ENCODE results near the gene SFN. TPM values are rescaled to one million over a fixed set of nuclear protein-coding genes. Genes with fewer than 3 reads are reported as not detected.

The SFN gene
- total and polyA plus RNA-seq, 2 donors (not counting 1 experiment from before 2014, with no cell fraction given): 0.09 to 0.34 TPM

DNA sequence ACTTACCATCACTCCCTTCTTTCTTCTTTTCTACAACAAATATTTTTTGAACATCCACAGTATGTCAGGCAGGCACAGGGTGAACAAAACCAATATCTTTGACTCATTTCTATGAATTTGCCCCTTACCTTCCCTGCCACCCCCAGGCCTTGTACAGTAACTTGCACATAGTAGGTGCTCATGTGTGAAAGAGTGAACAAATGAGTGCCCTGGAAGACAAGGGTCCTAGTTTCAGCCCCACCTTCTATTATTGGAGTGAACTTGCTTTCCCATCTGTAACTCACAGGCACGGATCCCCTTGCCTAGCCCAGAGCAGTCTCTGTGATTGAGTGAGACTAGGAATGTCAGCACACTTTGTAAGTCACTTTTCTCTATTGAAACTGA, 23.6 kb upstream of the SFN start:
- H3K27ac Mint-ChIP-seq: peak overlapping the region; percentile 86
- Histone ChIP-seq H3K4me3 (ENCODE audit: control extremely low read depth in 1 of 5, extremely low read depth in 1 of 5, insufficient read depth in 1 of 5, low read depth in 2 of 5, low read length in 4 of 5) (no peak overlapping the region), H3K27ac (ENCODE audit: low read length in 2 of 2) (peak overlapping the region; percentile 66 to 87), H3K4me1 (ENCODE audit: control insufficient read depth in 2 of 2, insufficient read depth in 2 of 2, low read length in 2 of 2) (peaks cover 15 to 18% of the 10 kb centered on the region in 2 donors), H3K79me2 (ENCODE audit: control insufficient read depth, insufficient read depth, low read length) (peaks cover 11% of the 10 kb centered on the region), H3K27me3 (replicated peaks in 1 of 4; ENCODE audit: control extremely low read depth in 1 of 4, control insufficient read depth in 3 of 4, insufficient read depth in 4 of 4, low read length in 3 of 4) (no peaks in the 10 kb centered on the region), H4K20me1 (ENCODE audit: control insufficient read depth, insufficient read depth, low read length, poor library complexity, severe bottlenecking) (no peaks in the 10 kb centered on the region), H2AFZ (ENCODE audit: insufficient read depth, low read depth, low read length, poor library complexity, severe bottlenecking) (no peak overlapping the region), H3K9me3 (ENCODE audit: control extremely low read depth in 1 of 3, control insufficient read depth in 2 of 3, insufficient read depth in 1 of 3, low read length in 2 of 3) (no peaks in the 10 kb centered on the region), H3K9ac (ENCODE audit: low read length) (no peak overlapping the region), H3K4me2 (replicated peaks; ENCODE audit: low read depth, low read length, poor library complexity, severe bottlenecking) (peak overlapping the region; percentile 18), H3K36me3 (replicated peaks in 1 of 2; ENCODE audit: control extremely low read depth in 1 of 2, control insufficient read depth in 1 of 2, extremely low read depth in 1 of 2, insufficient read depth in 2 of 2, low read length in 1 of 2) (peaks cover 8 to 28% of the 10 kb centered on the region in 2 experiments)
- CTCF ChIA-PET: interaction anchor here (0.6 to 10.2 kb wide), 12 partner anchors 8 to 298 kb away, joined by 3 to 153 read pairs (median 4); partner anchors contain the start of gene ZDHHC18
- intact Hi-C loops (cut with micrococcal nuclease): loop anchor here (1.0 kb wide), 1 partner anchor 19 kb away; no protein-coding TSS in a partner anchor
- no CpG with 5 or more reads among the region's 1 CpG for WGBS (ENCODE audit: insufficient coverage)
- no peaks in the 10 kb centered on the region for H3K27me3 Mint-ChIP-seq
- peak overlapping the region; percentile 50 for H3K4me3 Mint-ChIP-seq
- peaks cover 21% of the 10 kb centered on the region for H3K4me1 Mint-ChIP-seq
- POLR2A ChIA-PET: interaction anchor here (0.6 to 0.9 kb wide), 2 partner anchors 18 to 27 kb away, joined by 4 to 7 read pairs; no protein-coding TSS in a partner anchor
- DNase-seq (no peak), ATAC-seq (ENCODE audit: low read depth) (no peak)
- TF ChIP-seq EZH2 (IDR thresholded peaks at IDR 0.05; ENCODE audit: borderline replicate concordance, insufficient read depth, low read depth, low read length, poor library complexity, severe bottlenecking): no peak
- TF ChIP-seq, protein P1, sequence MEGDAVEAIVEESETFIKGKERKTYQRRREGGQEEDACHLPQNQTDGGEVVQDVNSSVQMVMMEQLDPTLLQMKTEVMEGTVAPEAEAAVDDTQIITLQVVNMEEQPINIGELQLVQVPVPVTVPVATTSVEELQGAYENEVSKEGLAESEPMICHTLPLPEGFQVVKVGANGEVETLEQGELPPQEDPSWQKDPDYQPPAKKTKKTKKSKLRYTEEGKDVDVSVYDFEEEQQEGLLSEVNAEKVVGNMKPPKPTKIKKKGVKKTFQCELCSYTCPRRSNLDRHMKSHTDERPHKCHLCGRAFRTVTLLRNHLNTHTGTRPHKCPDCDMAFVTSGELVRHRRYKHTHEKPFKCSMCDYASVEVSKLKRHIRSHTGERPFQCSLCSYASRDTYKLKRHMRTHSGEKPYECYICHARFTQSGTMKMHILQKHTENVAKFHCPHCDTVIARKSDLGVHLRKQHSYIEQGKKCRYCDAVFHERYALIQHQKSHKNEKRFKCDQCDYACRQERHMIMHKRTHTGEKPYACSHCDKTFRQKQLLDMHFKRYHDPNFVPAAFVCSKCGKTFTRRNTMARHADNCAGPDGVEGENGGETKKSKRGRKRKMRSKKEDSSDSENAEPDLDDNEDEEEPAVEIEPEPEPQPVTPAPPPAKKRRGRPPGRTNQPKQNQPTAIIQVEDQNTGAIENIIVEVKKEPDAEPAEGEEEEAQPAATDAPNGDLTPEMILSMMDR (IDR thresholded peaks at IDR 0.05): no peak
- no peaks in the 10 kb centered on the region for H3K9me3 Mint-ChIP-seq (ENCODE audit: insufficient read depth)

DNA sequence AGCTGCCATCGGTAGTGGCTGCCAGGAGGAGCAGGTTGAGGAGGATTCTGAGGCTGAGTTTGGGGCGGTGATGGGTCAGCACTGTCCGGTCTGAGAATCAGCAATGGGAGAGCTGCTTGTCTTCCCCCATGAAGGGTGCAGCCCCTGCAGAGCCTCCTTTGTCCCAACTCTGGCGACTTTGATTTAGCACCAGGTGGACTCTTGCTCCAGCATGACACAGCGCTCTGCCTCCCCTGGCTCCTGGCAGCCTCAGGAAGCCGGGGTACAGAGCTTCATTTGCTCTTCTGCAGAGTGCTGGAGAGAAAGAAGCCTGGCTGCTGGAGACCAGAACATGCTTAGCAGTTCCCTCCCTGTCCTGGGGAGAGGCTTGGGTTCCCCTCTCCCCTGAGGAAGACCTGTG, 23.2 kb upstream of the SFN start:
- ATAC-seq (ENCODE audit: low read depth) (no peak), DNase-seq (no peak)
- peaks cover 7 to 23% of the 10 kb centered on the region in 2 experiments for H3K36me3 ChIP-seq (replicated peaks in 1 of 2; ENCODE audit: control extremely low read depth in 1 of 2, control insufficient read depth in 1 of 2, extremely low read depth in 1 of 2, insufficient read depth in 2 of 2, low read length in 1 of 2)
- peaks cover 12 to 15% of the 10 kb centered on the region in 2 donors for H3K4me1 ChIP-seq (ENCODE audit: control insufficient read depth in 2 of 2, insufficient read depth in 2 of 2, low read length in 2 of 2)
- POLR2A ChIA-PET: no interaction called here
- H3K27ac Mint-ChIP-seq: no peak overlapping the region
- WGBS (ENCODE audit: insufficient coverage): 76% methylated on average over 6 of the region's 6 CpGs
- no peaks in the 10 kb centered on the region for H3K9me3 Mint-ChIP-seq (ENCODE audit: insufficient read depth)
- CTCF ChIA-PET: interaction anchor here (1.0 to 10.2 kb wide), 5 partner anchors 8 to 31 kb away, joined by 3 to 153 read pairs (median 4); partner anchors contain the start of gene ZDHHC18
- H3K4me3 Mint-ChIP-seq: no peak overlapping the region
- no peaks in the 10 kb centered on the region for H4K20me1 ChIP-seq (ENCODE audit: control insufficient read depth, insufficient read depth, low read length, poor library complexity, severe bottlenecking)
- H3K9ac ChIP-seq (ENCODE audit: low read length): no peak overlapping the region
- no peak overlapping the region for H3K4me3 ChIP-seq (ENCODE audit: control extremely low read depth in 1 of 5, extremely low read depth in 1 of 5, insufficient read depth in 1 of 5, low read depth in 2 of 5, low read length in 4 of 5)
- no peaks in the 10 kb centered on the region for H3K27me3 ChIP-seq (replicated peaks in 1 of 4; ENCODE audit: control extremely low read depth in 1 of 4, control insufficient read depth in 3 of 4, insufficient read depth in 4 of 4, low read length in 3 of 4)
- peaks cover 16% of the 10 kb centered on the region for H3K4me1 Mint-ChIP-seq
- H3K79me2 ChIP-seq (ENCODE audit: control insufficient read depth, insufficient read depth, low read length): peaks cover 7% of the 10 kb centered on the region
- no peak overlapping the region for H3K4me2 ChIP-seq (replicated peaks; ENCODE audit: low read depth, low read length, poor library complexity, severe bottlenecking)
- no peaks in the 10 kb centered on the region for H3K9me3 ChIP-seq (ENCODE audit: control extremely low read depth in 1 of 3, control insufficient read depth in 2 of 3, insufficient read depth in 1 of 3, low read length in 2 of 3)
- intact Hi-C loops (cut with micrococcal nuclease): loop anchor here (1.0 kb wide), 1 partner anchor 19 kb away; no protein-coding TSS in a partner anchor
- peak overlapping the region in 1 of 2 donors; percentile 87 for H3K27ac ChIP-seq (ENCODE audit: low read length in 2 of 2)
- no peaks in the 10 kb centered on the region for H3K27me3 Mint-ChIP-seq
- no peak overlapping the region for H2AFZ ChIP-seq (ENCODE audit: insufficient read depth, low read depth, low read length, poor library complexity, severe bottlenecking)
- TF ChIP-seq, protein P1 (IDR thresholded peaks at IDR 0.05): no peak
- TF ChIP-seq EZH2 (IDR thresholded peaks at IDR 0.05; ENCODE audit: borderline replicate concordance, insufficient read depth, low read depth, low read length, poor library complexity, severe bottlenecking): no peak
